ENCODE results near the gene TCAP. TPM values are rescaled to one million over a fixed set of nuclear protein-coding genes. Genes with fewer than 3 reads are reported as not detected.

The TCAP gene
- total RNA-seq: 5,825 TPM
- long read RNA-seq, transcript TCAP-201 (2 exons, 2,123 nt): major isoform, 2,920 of 3,848 reads
- long read RNA-seq, partial matches to known transcripts: 16 of 3,848 reads
- long read RNA-seq, other reads (novel, unspliced or antisense): 912 of 3,848 reads

GRCh38 chr17:39664581-39665561 is at the start of gene TCAP:
Gene TCAP (plus strand): TSS chr17:39665349. CDS start chr17:39665360, 11 bp downstream.
- peak; percentile 69 for DNase-seq
- Histone ChIP-seq H3K36me3 (peaks cover 3% of the 10 kb centered on the region), H3K4me3 (peak within 1 kb of the TSS; percentile 76), H3K9me3 (replicated peaks) (no peaks in the 10 kb centered on the region), H3K27me3 (ENCODE audit: low read depth) (peaks cover 35% of the 10 kb centered on the region), H3K4me1 (peaks cover 97% of the 10 kb centered on the region), H3K27ac (replicated peaks) (peak within 1 kb of the TSS; percentile 97)
- intact Hi-C loops (cut with micrococcal nuclease): no loop called here
- peak; percentile 8 for TF ChIP-seq CTCF (IDR thresholded peaks at IDR 0.05; ENCODE audit: borderline replicate concordance)

- peaks cover 63% of the 10 kb centered on the region for H3K27me3 ChIP-seq (ENCODE audit: low read depth)
- H3K27ac ChIP-seq (replicated peaks): no peak overlapping the region
- H3K9me3 ChIP-seq (replicated peaks): no peaks in the 10 kb centered on the region
- peaks cover 13% of the 10 kb centered on the region for H3K4me1 ChIP-seq
- no peak for TF ChIP-seq CTCF (IDR thresholded peaks at IDR 0.05; ENCODE audit: borderline replicate concordance)
- H3K36me3 ChIP-seq: no peaks in the 10 kb centered on the region
- intact Hi-C loops (cut with micrococcal nuclease): no loop called here
- DNase-seq: no peak
- no peak overlapping the region for H3K4me3 ChIP-seq
These were observed 49.7 kb upstream of the TCAP start for GRCh38 chr17:39615434-39615833.

GRCh38 chr17:39617100-39617445 is 48.1 kb upstream of the TCAP start:
- Histone ChIP-seq H3K36me3 (no peaks in the 10 kb centered on the region), H3K9me3 (replicated peaks) (no peaks in the 10 kb centered on the region), H3K4me3 (peak overlapping the region; percentile 70), H3K4me1 (peaks cover 14% of the 10 kb centered on the region), H3K27ac (replicated peaks) (no peak overlapping the region), H3K27me3 (ENCODE audit: low read depth) (peaks cover 47% of the 10 kb centered on the region)
- TF ChIP-seq CTCF (IDR thresholded peaks at IDR 0.05; ENCODE audit: borderline replicate concordance): no peak
- no peak for DNase-seq
- intact Hi-C loops (cut with micrococcal nuclease): no loop called here

GRCh38 chr17:39617446-39618245 is 47.5 kb upstream of the TCAP start:
- H3K4me3 ChIP-seq: peak overlapping the region; percentile 70
- H3K27ac ChIP-seq (replicated peaks): peak overlapping the region; percentile 60
- no peaks in the 10 kb centered on the region for H3K36me3 ChIP-seq
- TF ChIP-seq CTCF (IDR thresholded peaks at IDR 0.05; ENCODE audit: borderline replicate concordance): no peak
- H3K4me1 ChIP-seq: peaks cover 18% of the 10 kb centered on the region
- H3K9me3 ChIP-seq (replicated peaks): no peaks in the 10 kb centered on the region
- DNase-seq: peak; percentile 66
- intact Hi-C loops (cut with micrococcal nuclease): no loop called here
- H3K27me3 ChIP-seq (ENCODE audit: low read depth): peaks cover 41% of the 10 kb centered on the region

- TF ChIP-seq CTCF (IDR thresholded peaks at IDR 0.05; ENCODE audit: borderline replicate concordance): no peak
- Histone ChIP-seq H3K9me3 (replicated peaks) (no peaks in the 10 kb centered on the region), H3K4me3 (peak overlapping the region; percentile 70), H3K27ac (replicated peaks) (peak overlapping the region; percentile 60), H3K27me3 (ENCODE audit: low read depth) (peaks cover 34% of the 10 kb centered on the region), H3K4me1 (peaks cover 23% of the 10 kb centered on the region), H3K36me3 (no peaks in the 10 kb centered on the region)
- no peak for DNase-seq
- intact Hi-C loops (cut with micrococcal nuclease): no loop called here
These were observed 46.8 kb upstream of the TCAP start for GRCh38 chr17:39618246-39618913.

All from left ventricle myocardium inferior (tissue), 1 donor.